HL-60 (cell line): ENCODE measurements around the gene TATDN3.

Experiments used
- DNase-seq, 2 experiments: peaks; one replicate each; pipeline ENCODE4 v3.0.0-alpha.2; 2010 to 2020; ENCODE audit warnings: low read depth in 1 of 2, low spot score in 1 of 2
- H3K27ac ChIP-seq: fragments of 250-450 bp; sonication (Bioruptor Pico); replicated peaks from 2 replicates; pipeline ENCODE4 v1.5.1; 2020; ENCODE audit warnings: mild to moderate bottlenecking, moderate library complexity
- H3K27me3 ChIP-seq: fragments of 250-450 bp; sonication (Bioruptor Pico); 2 replicates; pipeline ENCODE4 v1.5.1; 2021; ENCODE audit warnings: mild to moderate bottlenecking, moderate library complexity; ENCODE audit not compliant: insufficient read depth, poor library complexity, severe bottlenecking
- H3K4me3 ChIP-seq: replicated peaks from 2 replicates; pipeline ENCODE4 v1.5.1; 2011; ENCODE audit warnings: mild to moderate bottlenecking, control low read depth, low read length; ENCODE audit not compliant: insufficient read depth
- CTCF ChIP-seq: IDR thresholded peaks from one replicate; pipeline ENCODE4 v1.5.1; 2011; ENCODE audit warnings: low read length, control low read depth, inconsistent platforms; ENCODE audit not compliant: insufficient read depth
- GABPA ChIP-seq: IDR thresholded peaks from 2 replicates; pipeline ENCODE4 v1.6.1; 2012; ENCODE audit warnings: low read depth
- POLR2AphosphoS5 ChIP-seq: IDR thresholded peaks from 2 replicates; pipeline ENCODE4 v1.6.1; 2012; ENCODE audit warnings: low read depth
- SPI1 ChIP-seq: IDR thresholded peaks from 2 replicates; pipeline ENCODE4 v1.6.1; 2012; ENCODE audit warnings: low read depth, mild to moderate bottlenecking, borderline replicate concordance
- TF ChIP-seq, protein P1 (sequence below): IDR thresholded peaks from 2 replicates; pipeline ENCODE4 v1.6.1; 2012; ENCODE audit warnings: low read depth; ENCODE audit not compliant: insufficient replicate concordance

TATDN3 gene

GRCh38 chr1:212785871-212786270, 5.8 kb upstream of the TATDN3 start:
- no peak for TF ChIP-seq GABPA
- no peak for TF ChIP-seq SPI1
- TF ChIP-seq CTCF, result no peak
- no peak for TF ChIP-seq POLR2AphosphoS5
- TF ChIP-seq, protein P1, sequence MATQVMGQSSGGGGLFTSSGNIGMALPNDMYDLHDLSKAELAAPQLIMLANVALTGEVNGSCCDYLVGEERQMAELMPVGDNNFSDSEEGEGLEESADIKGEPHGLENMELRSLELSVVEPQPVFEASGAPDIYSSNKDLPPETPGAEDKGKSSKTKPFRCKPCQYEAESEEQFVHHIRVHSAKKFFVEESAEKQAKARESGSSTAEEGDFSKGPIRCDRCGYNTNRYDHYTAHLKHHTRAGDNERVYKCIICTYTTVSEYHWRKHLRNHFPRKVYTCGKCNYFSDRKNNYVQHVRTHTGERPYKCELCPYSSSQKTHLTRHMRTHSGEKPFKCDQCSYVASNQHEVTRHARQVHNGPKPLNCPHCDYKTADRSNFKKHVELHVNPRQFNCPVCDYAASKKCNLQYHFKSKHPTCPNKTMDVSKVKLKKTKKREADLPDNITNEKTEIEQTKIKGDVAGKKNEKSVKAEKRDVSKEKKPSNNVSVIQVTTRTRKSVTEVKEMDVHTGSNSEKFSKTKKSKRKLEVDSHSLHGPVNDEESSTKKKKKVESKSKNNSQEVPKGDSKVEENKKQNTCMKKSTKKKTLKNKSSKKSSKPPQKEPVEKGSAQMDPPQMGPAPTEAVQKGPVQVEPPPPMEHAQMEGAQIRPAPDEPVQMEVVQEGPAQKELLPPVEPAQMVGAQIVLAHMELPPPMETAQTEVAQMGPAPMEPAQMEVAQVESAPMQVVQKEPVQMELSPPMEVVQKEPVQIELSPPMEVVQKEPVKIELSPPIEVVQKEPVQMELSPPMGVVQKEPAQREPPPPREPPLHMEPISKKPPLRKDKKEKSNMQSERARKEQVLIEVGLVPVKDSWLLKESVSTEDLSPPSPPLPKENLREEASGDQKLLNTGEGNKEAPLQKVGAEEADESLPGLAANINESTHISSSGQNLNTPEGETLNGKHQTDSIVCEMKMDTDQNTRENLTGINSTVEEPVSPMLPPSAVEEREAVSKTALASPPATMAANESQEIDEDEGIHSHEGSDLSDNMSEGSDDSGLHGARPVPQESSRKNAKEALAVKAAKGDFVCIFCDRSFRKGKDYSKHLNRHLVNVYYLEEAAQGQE, result no peak
- Histone ChIP-seq H3K27ac (no peak overlapping the region), H3K27me3 (no peaks in the 10 kb centered on the region), H3K4me3 (no peak overlapping the region)
- DNase-seq, result no peak

- peak overlapping the region; percentile 88 for H3K27ac ChIP-seq
- H3K27me3 ChIP-seq, result no peaks in the 10 kb centered on the region
- TF ChIP-seq GABPA, result no peak
- no peak for TF ChIP-seq SPI1
- TF ChIP-seq, protein P1, result no peak
- TF ChIP-seq CTCF, result no peak
- DNase-seq, result peak in 1 of 2 experiments; percentile 75
- H3K4me3 ChIP-seq, result peak overlapping the region; percentile 87
Measured at GRCh38 chr1:212791261-212791675, 426 bp upstream of the TATDN3 start.

- Histone ChIP-seq H3K4me3 (peak overlapping the region; percentile 87), H3K27ac (peak overlapping the region; percentile 88), H3K27me3 (no peaks in the 10 kb centered on the region)
- no peak for DNase-seq
- no peak for TF ChIP-seq SPI1
- TF ChIP-seq GABPA, result no peak
- no peak for TF ChIP-seq POLR2AphosphoS5
- TF ChIP-seq, protein P1, result no peak
- TF ChIP-seq CTCF, result no peak
Measured at GRCh38 chr1:212792396-212792908, 758 bp downstream of the TATDN3 start.
